CD4-positive, alpha-beta T cell treated with Interleukin-12 subunit alpha and Interleukin-12 subunit beta, for 1 hour (primary cell): ENCODE measurements around the gene UBTD1.
A peak's percentile ranks its signal among the peaks of the same experiment; 100 is the strongest.

Experiments
- DNase-seq: peaks from one replicate; pipeline ENCODE4 v3.0.0-alpha.2; 2020

UBTD1 gene

GRCh38 chr10:97590082-97590747 is 91.5 kb downstream of the UBTD1 start:
- DNase-seq = peak; percentile 2

GRCh38 chr10:97590748-97591495 is 92.2 kb downstream of the UBTD1 start:
- no peak for DNase-seq

GRCh38 chr10:97593421-97593820 is 94.7 kb downstream of the UBTD1 start:
- DNase-seq = no peak

GRCh38 chr10:97596101-97597082 is 97.7 kb downstream of the UBTD1 start:
- DNase-seq = no peak

- DNase-seq = no peak
Observed at GRCh38 chr10:97597778-97598177, 99.1 kb downstream of the UBTD1 start.

- DNase-seq = no peak
Observed at GRCh38 chr10:97598407-97599271, 99.9 kb downstream of the UBTD1 start.

- DNase-seq = no peak
Observed at GRCh38 chr10:97599272-97599619, 100.5 kb downstream of the UBTD1 start.

GRCh38 chr10:97600616-97601015 is 101.9 kb downstream of the UBTD1 start:
- DNase-seq = no peak

- no peak for DNase-seq
Observed at GRCh38 chr10:97601268-97602215, 102.8 kb downstream of the UBTD1 start.

- DNase-seq = no peak
Observed at GRCh38 chr10:97607095-97607636, 108.4 kb downstream of the UBTD1 start.

- DNase-seq = no peak
Observed at GRCh38 chr10:97608991-97609561, 110.4 kb downstream of the UBTD1 start.

- no peak for DNase-seq
Observed at GRCh38 chr10:97611473-97611872, 112.7 kb downstream of the UBTD1 start.

- DNase-seq = no peak
Observed at GRCh38 chr10:97612386-97612785, 113.7 kb downstream of the UBTD1 start.

- no peak for DNase-seq
Observed at GRCh38 chr10:97618285-97618684, 119.6 kb downstream of the UBTD1 start.

GRCh38 chr10:97618733-97619132 is 120.0 kb downstream of the UBTD1 start:
- no peak for DNase-seq
